Measurements from ENCODE around the gene PAM.
"Not testable (repeated sequence)": the region's sequence is repeated elsewhere in the genome, so short reads cannot be mapped to it uniquely, and the experiment has no call there.

The PAM gene

GRCh38 chr5:102754767-102755431 lies at the start of gene PAM:
TSS of gene PAM (plus strand) at chr5:102755305. CDS start at chr5:102866196, 110,891 bp downstream.
- peak; percentile 84 for DNase-seq

- DNase-seq, result no peak
These were observed 43.4 kb upstream of the PAM start for GRCh38 chr5:102711525-102712385.

- no peak for DNase-seq
These were observed 41.8 kb upstream of the PAM start for GRCh38 chr5:102713278-102713677.

GRCh38 chr5:102713682-102714231 lies 41.3 kb upstream of the PAM start:
- DNase-seq, result no peak

GRCh38 chr5:102715082-102715807 lies 39.9 kb upstream of the PAM start:
- no peak for DNase-seq

GRCh38 chr5:102716017-102716416 lies 39.1 kb upstream of the PAM start:
- DNase-seq, result no peak

- no peak for DNase-seq
These were observed 36.3 kb upstream of the PAM start for GRCh38 chr5:102718819-102719218.

GRCh38 chr5:102719886-102720285 lies 35.2 kb upstream of the PAM start:
- DNase-seq, result no peak

- no peak for DNase-seq
These were observed 34.1 kb upstream of the PAM start for GRCh38 chr5:102720969-102721368.

GRCh38 chr5:102722931-102723330 lies 32.2 kb upstream of the PAM start:
- DNase-seq, result no peak

GRCh38 chr5:102731693-102732092 lies 23.4 kb upstream of the PAM start:
- no peak for DNase-seq

- DNase-seq, result no peak
These were observed 21.6 kb upstream of the PAM start for GRCh38 chr5:102733534-102733933.

GRCh38 chr5:102737161-102737560 lies 17.9 kb upstream of the PAM start:
- DNase-seq, result no peak

- no peak for DNase-seq
These were observed 17.2 kb upstream of the PAM start for GRCh38 chr5:102737805-102738469.

- no peak for DNase-seq
These were observed 14.6 kb upstream of the PAM start for GRCh38 chr5:102740515-102740914.

- no peak for DNase-seq
These were observed 12.9 kb upstream of the PAM start for GRCh38 chr5:102742215-102742614.

- no peak for DNase-seq
These were observed 11.2 kb upstream of the PAM start for GRCh38 chr5:102743900-102744299.

- DNase-seq, result peak; percentile 39
These were observed 7.5 kb upstream of the PAM start for GRCh38 chr5:102747386-102748166.

- DNase-seq, result peak; percentile 75
These were observed 5.6 kb upstream of the PAM start for GRCh38 chr5:102749416-102750030.

- DNase-seq, result peak; percentile 68
These were observed 4.8 kb upstream of the PAM start for GRCh38 chr5:102750151-102750834.

- DNase-seq, result not testable (repeated sequence)
These were observed 3.2 kb upstream of the PAM start for GRCh38 chr5:102751903-102752376.

All from NCI-H146 (cell line).